Smooth muscle cell (in vitro differentiated cells): ENCODE measurements around the gene NUCKS1. TPM values are rescaled to one million over a fixed set of nuclear protein-coding genes. Genes with fewer than 3 reads are reported as not detected.

Experiments used
- DNase-seq: peaks from one replicate; lab custom pipeline; 2025; ENCODE audit not compliant: unreplicated experiment; lab: John Stamatoyannopoulos, UW
- H2AFZ ChIP-seq: fragments of 200-600 bp; sonication (generic); 2 replicates; pipeline ENCODE4 v1.6.0; 2016; ENCODE audit warnings: antibody characterized with exemption, low read depth, mild to moderate bottlenecking
- H3F3A ChIP-seq: fragments of 200-600 bp; sonication (generic); 2 replicates; pipeline ENCODE4 v1.6.0; 2017; ENCODE audit warnings: antibody characterized with exemption, low read depth
- H3K27ac ChIP-seq: fragments of 200-600 bp; sonication (generic); 2 replicates; pipeline ENCODE4 v1.5.1; 2016; ENCODE audit warnings: low read depth, mild to moderate bottlenecking
- H3K27me3 ChIP-seq: fragments of 200-600 bp; sonication (generic); 2 replicates; pipeline ENCODE4 v1.6.1; 2016; ENCODE audit warnings: low read depth, mild to moderate bottlenecking
- H3K36me3 ChIP-seq: fragments of 200-600 bp; sonication (generic); 2 replicates; pipeline ENCODE4 v1.5.1; 2016; ENCODE audit warnings: low read depth
- H3K4me1 ChIP-seq: fragments of 200-600 bp; sonication (generic); 2 replicates; pipeline ENCODE4 v1.5.1; 2016; ENCODE audit warnings: low read depth
- H3K4me2 ChIP-seq: fragments of 200-600 bp; sonication (generic); 2 replicates; pipeline ENCODE4 v1.6.0; 2016; ENCODE audit warnings: mild to moderate bottlenecking
- H3K4me3 ChIP-seq: fragments of 200-600 bp; sonication (generic); 2 replicates; pipeline ENCODE4 v1.5.1; 2016; ENCODE audit warnings: mild to moderate bottlenecking
- H3K79me2 ChIP-seq: fragments of 200-600 bp; sonication (generic); 2 replicates; pipeline ENCODE4 v1.6.0; 2016; ENCODE audit warnings: low read depth, mild to moderate bottlenecking
- H3K9ac ChIP-seq: fragments of 200-600 bp; sonication (generic); 2 replicates; pipeline ENCODE4 v1.6.0; 2016; ENCODE audit warnings: low read depth
- H3K9me3 ChIP-seq: fragments of 200-600 bp; sonication (generic); replicated peaks from 2 replicates; pipeline ENCODE4 v1.5.1; 2016; ENCODE audit warnings: low read depth
- H4K20me1 ChIP-seq: fragments of 200-600 bp; sonication (generic); 2 replicates; pipeline ENCODE4 v1.6.0; 2016; ENCODE audit warnings: low read depth
- CTCF ChIP-seq: fragments of 200-600 bp; sonication (generic); IDR thresholded peaks from 2 replicates; pipeline ENCODE4 v1.5.1; 2017; ENCODE audit warnings: borderline replicate concordance, mild to moderate bottlenecking, antibody characterized with exemption; ENCODE audit not compliant: insufficient read depth, poor library complexity, severe bottlenecking
- WGBS: methylation state at CpG from one replicate; pipeline ENCODE4 v1.1.7; 2016; ENCODE audit warnings: low lambda C conversion rate; 5-methylcytosine and 5-hydroxymethylcytosine counted together
- polyA plus RNA-seq: library from polyadenylated mRNA; unstranded; fragments of >200 nt; fragmentation: Nextera tagmentation; extraction: Ambion mirVana; gene quantifications from 2 replicates; pipeline ENCODE4 v1.2.1, GENCODE V29; 2016
- total RNA-seq: library from RNA; depleted of rRNA; stranded (reverse); fragments of >200 nt; gene quantifications from 2 replicates; pipeline ENCODE4 v1.2.3, GENCODE V29; 2014

NUCKS1 gene
- total and polyA plus RNA-seq, 2 experiments from 2014 or later = 29.1 to 139 TPM

- Histone ChIP-seq H3K36me3 (no peaks in the 10 kb centered on the region), H3F3A (no peaks in the 10 kb centered on the region), H3K4me2 (no peak overlapping the region), H3K27ac (no peak overlapping the region), H3K9ac (no peak overlapping the region), H3K4me1 (no peaks in the 10 kb centered on the region), H3K27me3 (peaks cover 29% of the 10 kb centered on the region), H3K4me3 (no peak overlapping the region), H3K9me3 (no peaks in the 10 kb centered on the region), H2AFZ (no peak overlapping the region), H4K20me1 (no peaks in the 10 kb centered on the region), H3K79me2 (no peaks in the 10 kb centered on the region)
- WGBS = 82% methylated on average over 5 of the region's 5 CpGs
- no peak for TF ChIP-seq CTCF
- DNase-seq = no peak
Observed at GRCh38 chr1:205754857-205755256, 4.9 kb upstream of the NUCKS1 start.

- Histone ChIP-seq H4K20me1 (peaks cover 31% of the 10 kb centered on the region), H3K79me2 (peaks cover 31% of the 10 kb centered on the region), H3F3A (no peaks in the 10 kb centered on the region), H3K4me1 (peaks cover 20% of the 10 kb centered on the region), H3K27me3 (peaks cover 19% of the 10 kb centered on the region), H3K4me2 (no peak overlapping the region), H3K9me3 (no peaks in the 10 kb centered on the region), H3K4me3 (no peak overlapping the region), H3K27ac (no peak overlapping the region), H3K9ac (no peak overlapping the region), H3K36me3 (no peaks in the 10 kb centered on the region), H2AFZ (no peak overlapping the region)
- no peak for TF ChIP-seq CTCF
- WGBS = 90% methylated on average over 13 of the region's 13 CpGs
- DNase-seq = no peak
Observed at GRCh38 chr1:205751036-205751651, 1.2 kb upstream of the NUCKS1 start.

GRCh38 chr1:205749234-205750137, 496 bp downstream of the NUCKS1 start:
- Histone ChIP-seq H3K79me2 (peaks cover 48% of the 10 kb centered on the region), H3K9me3 (no peaks in the 10 kb centered on the region), H3F3A (no peaks in the 10 kb centered on the region), H3K4me2 (peak overlapping the region; percentile 83), H3K27me3 (peaks cover 5% of the 10 kb centered on the region), H3K4me3 (peak overlapping the region; percentile 78), H3K9ac (peak overlapping the region; percentile 89), H3K4me1 (peaks cover 27% of the 10 kb centered on the region), H4K20me1 (peaks cover 47% of the 10 kb centered on the region), H3K27ac (peak overlapping the region; percentile 84), H2AFZ (peak overlapping the region; percentile 37), H3K36me3 (no peaks in the 10 kb centered on the region)
- DNase-seq = peak; percentile 100
- under 1% methylated on average over 45 of the region's 81 CpGs for WGBS
- TF ChIP-seq CTCF = no peak
